ENCODE measurements around the gene ELOVL1.

Gene ELOVL1

DNA sequence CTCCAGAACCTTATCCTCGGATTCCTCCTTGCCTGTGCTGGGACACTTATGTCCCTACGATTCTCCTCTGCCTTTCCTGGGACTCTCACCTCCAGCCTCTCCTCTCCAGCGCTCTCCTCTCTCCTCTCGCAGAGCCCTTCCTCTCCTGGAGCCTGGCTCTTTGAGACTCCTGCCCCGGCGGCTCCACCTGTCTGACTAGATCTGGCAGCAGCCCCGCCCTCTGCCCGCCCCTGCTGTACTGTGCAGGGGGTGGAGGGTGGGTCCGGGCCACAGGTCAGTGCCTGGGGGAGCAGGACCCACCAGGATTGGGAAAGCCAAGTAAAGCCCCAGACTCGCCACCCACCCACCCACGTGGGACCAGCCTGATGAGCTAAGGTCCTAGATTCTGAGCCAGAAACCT lies 1.6 kb downstream of the ELOVL1 start:
- no peaks in the 10 kb centered on the region for H3K9me2 ChIP-seq (replicated peaks; ENCODE audit: control insufficient read depth, low read length)
- peaks cover 31% of the 10 kb centered on the region for H3K4me1 ChIP-seq (ENCODE audit: control insufficient read depth, low read length)
- H3F3A ChIP-seq (ENCODE audit: control insufficient read depth, insufficient read depth): peaks cover 24% of the 10 kb centered on the region
- H3K36me3 ChIP-seq (ENCODE audit: control insufficient read depth, low read length): peaks cover 53% of the 10 kb centered on the region
- peak overlapping the region; percentile 87 for H3K4me2 ChIP-seq (ENCODE audit: low read length)
- no peak overlapping the region for H3K27ac ChIP-seq (ENCODE audit: low read depth, low read length)
- TF ChIP-seq, protein P1, sequence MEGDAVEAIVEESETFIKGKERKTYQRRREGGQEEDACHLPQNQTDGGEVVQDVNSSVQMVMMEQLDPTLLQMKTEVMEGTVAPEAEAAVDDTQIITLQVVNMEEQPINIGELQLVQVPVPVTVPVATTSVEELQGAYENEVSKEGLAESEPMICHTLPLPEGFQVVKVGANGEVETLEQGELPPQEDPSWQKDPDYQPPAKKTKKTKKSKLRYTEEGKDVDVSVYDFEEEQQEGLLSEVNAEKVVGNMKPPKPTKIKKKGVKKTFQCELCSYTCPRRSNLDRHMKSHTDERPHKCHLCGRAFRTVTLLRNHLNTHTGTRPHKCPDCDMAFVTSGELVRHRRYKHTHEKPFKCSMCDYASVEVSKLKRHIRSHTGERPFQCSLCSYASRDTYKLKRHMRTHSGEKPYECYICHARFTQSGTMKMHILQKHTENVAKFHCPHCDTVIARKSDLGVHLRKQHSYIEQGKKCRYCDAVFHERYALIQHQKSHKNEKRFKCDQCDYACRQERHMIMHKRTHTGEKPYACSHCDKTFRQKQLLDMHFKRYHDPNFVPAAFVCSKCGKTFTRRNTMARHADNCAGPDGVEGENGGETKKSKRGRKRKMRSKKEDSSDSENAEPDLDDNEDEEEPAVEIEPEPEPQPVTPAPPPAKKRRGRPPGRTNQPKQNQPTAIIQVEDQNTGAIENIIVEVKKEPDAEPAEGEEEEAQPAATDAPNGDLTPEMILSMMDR (IDR thresholded peaks at IDR 0.05; ENCODE audit: low read depth, low read length, poor library complexity, severe bottlenecking): no peak
- no peak for TF ChIP-seq EZH2phosphoT487 (IDR thresholded peaks at IDR 0.05; ENCODE audit: borderline replicate concordance, low read length)
- H3K27me3 ChIP-seq (ENCODE audit: control insufficient read depth, low read length): no peaks in the 10 kb centered on the region
- peaks cover 49% of the 10 kb centered on the region for H3K79me2 ChIP-seq (ENCODE audit: control insufficient read depth, low read length)
- peaks cover 2% of the 10 kb centered on the region; the same call in 1 of the 2 replicates for H4K20me1 ChIP-seq (ENCODE audit: control insufficient read depth, insufficient read depth, low read depth, low read length)
- H3K9me3 ChIP-seq (ENCODE audit: control insufficient read depth, insufficient read depth, low read length): no peaks in the 10 kb centered on the region
- peak overlapping the region; percentile 85 for H3K4me3 ChIP-seq (ENCODE audit: low read length)

DNA sequence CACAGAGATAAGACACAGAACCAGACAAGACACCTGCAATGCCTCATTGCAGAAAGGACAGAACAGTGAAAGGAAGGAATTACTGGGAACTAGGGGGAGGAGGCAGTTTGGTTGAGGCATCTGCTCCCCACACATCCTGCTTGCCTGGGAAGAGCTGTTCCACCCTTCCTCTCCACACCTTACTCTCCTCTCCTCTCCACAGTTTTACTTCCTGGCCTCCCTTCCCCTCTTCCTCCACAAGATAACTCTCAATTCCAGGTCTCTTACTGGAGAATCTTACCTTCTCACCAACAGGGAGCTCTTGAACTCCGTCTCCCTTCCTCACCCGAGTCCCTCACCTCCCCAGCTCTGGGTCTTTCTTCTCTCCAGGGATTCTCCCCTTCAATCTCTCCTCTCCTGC lies 2.1 kb downstream of the ELOVL1 start:
- Histone ChIP-seq H4K20me1 (ENCODE audit: control insufficient read depth, insufficient read depth, low read depth, low read length) (peaks cover 6% of the 10 kb centered on the region), H3F3A (ENCODE audit: control insufficient read depth, insufficient read depth) (peaks cover 27% of the 10 kb centered on the region), H3K36me3 (ENCODE audit: control insufficient read depth, low read length) (peaks cover 58% of the 10 kb centered on the region), H3K4me2 (ENCODE audit: low read length) (peak overlapping the region; percentile 87), H3K27ac (ENCODE audit: low read depth, low read length) (no peak overlapping the region), H3K9me2 (replicated peaks; ENCODE audit: control insufficient read depth, low read length) (no peaks in the 10 kb centered on the region), H3K9me3 (ENCODE audit: control insufficient read depth, insufficient read depth, low read length) (no peaks in the 10 kb centered on the region), H3K79me2 (ENCODE audit: control insufficient read depth, low read length) (peaks cover 54% of the 10 kb centered on the region), H3K4me3 (ENCODE audit: low read length) (peak overlapping the region; percentile 85), H3K27me3 (ENCODE audit: control insufficient read depth, low read length) (no peaks in the 10 kb centered on the region), H3K4me1 (ENCODE audit: control insufficient read depth, low read length) (peaks cover 36% of the 10 kb centered on the region)
- no peak for TF ChIP-seq EZH2phosphoT487 (IDR thresholded peaks at IDR 0.05; ENCODE audit: borderline replicate concordance, low read length)
- TF ChIP-seq, protein P1 (IDR thresholded peaks at IDR 0.05; ENCODE audit: low read depth, low read length, poor library complexity, severe bottlenecking): no peak

DNA sequence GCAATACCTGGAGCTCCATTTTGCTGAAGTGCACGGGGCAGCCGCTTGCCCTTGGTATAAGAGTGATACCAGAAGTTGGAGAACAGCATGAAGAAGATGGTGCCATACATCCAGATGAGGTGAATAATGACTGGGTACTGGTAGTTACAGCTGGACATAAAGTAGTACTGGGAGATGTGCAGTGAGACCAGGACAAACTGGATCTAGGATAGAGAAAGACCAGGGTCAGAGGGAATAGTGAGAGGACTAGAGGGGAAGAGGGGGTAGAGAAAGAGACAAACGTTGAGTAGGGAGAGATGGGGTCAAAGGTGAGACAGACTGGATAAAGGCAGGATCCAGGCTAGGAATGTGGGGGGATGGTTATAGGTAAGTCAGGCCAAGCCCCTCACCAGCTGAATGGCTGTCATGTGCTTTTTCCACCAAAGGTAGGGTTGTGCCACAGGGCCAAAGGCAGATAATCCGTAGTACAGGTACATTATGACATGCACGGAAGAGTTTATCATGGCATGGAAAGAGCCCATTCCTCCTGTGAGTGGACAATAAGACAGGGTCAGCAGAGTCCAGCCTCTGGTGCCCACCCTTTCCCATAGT lies 3.8 kb downstream of the ELOVL1 start:
- H3F3A ChIP-seq (ENCODE audit: control insufficient read depth, insufficient read depth): peaks cover 30% of the 10 kb centered on the region
- H3K79me2 ChIP-seq (ENCODE audit: control insufficient read depth, low read length): peaks cover 69% of the 10 kb centered on the region
- H4K20me1 ChIP-seq (ENCODE audit: control insufficient read depth, insufficient read depth, low read depth, low read length): peaks cover 12% of the 10 kb centered on the region
- H3K4me3 ChIP-seq (ENCODE audit: low read length): no peak overlapping the region
- TF ChIP-seq, protein P1 (IDR thresholded peaks at IDR 0.05; ENCODE audit: low read depth, low read length, poor library complexity, severe bottlenecking): no peak
- TF ChIP-seq EZH2phosphoT487 (IDR thresholded peaks at IDR 0.05; ENCODE audit: borderline replicate concordance, low read length): no peak
- H3K27me3 ChIP-seq (ENCODE audit: control insufficient read depth, low read length): no peaks in the 10 kb centered on the region
- H3K27ac ChIP-seq (ENCODE audit: low read depth, low read length): no peak overlapping the region
- H3K4me1 ChIP-seq (ENCODE audit: control insufficient read depth, low read length): peaks cover 47% of the 10 kb centered on the region
- no peak overlapping the region for H3K4me2 ChIP-seq (ENCODE audit: low read length)
- H3K9me2 ChIP-seq (replicated peaks; ENCODE audit: control insufficient read depth, low read length): no peaks in the 10 kb centered on the region
- H3K9me3 ChIP-seq (ENCODE audit: control insufficient read depth, insufficient read depth, low read length): no peaks in the 10 kb centered on the region
- H3K36me3 ChIP-seq (ENCODE audit: control insufficient read depth, low read length): peaks cover 72% of the 10 kb centered on the region
